HepG2 (cell line): Measurements from ENCODE around the gene GRM5. TPM values are rescaled to one million over a fixed set of nuclear protein-coding genes. Genes with fewer than 3 reads are reported as not detected.
A peak's percentile ranks its signal among the peaks of the same experiment; 100 is the strongest.
"Not testable (repeated sequence)": the region's sequence is repeated elsewhere in the genome, so short reads cannot be mapped to it uniquely, and the experiment has no call there.

ENCODE experiments used
- ATAC-seq: fragments of 200-7000 bp; cut with Tn5 transposase; 3 replicates; pipeline ENCODE4 v1.9.1; 2020; ENCODE audit warnings: mild to moderate bottlenecking, moderate library complexity
- BruUV-seq: library from RNA; stranded (reverse); fragments of 400-500 nt; replicated peaks from 2 replicates; lab custom pipeline; 2021; lab: Mats Ljungman, UMichigan
- CTCF ChIA-PET: fragments of 300-600 bp; formaldehyde crosslinking; extraction: SDS; loops from one replicate; lab custom pipeline; 2021; ENCODE audit warnings: low total read pairs, inconsistent platforms, low intra/inter-chr PET ratio; lab: Yijun Ruan, JAX
- POLR2A ChIA-PET: fragments of 350-600 bp; sonication (Branson Sonifier 250); formaldehyde crosslinking; loops from one replicate; lab custom pipeline; 2020; ENCODE audit warnings: antibody characterized with exemption, inconsistent platforms; lab: Yijun Ruan, JAX
- DNase-seq: peaks from one replicate; pipeline ENCODE4 v3.0.0-alpha.2; 2015; ENCODE audit warnings: low spot score
- FAIRE-seq: peaks from 3 replicates; lab custom pipeline; 2011; peaks lifted over from hg19 to GRCh38; lab: Jason Lieb, UNC
- H2AFZ ChIP-seq: one replicate; pipeline ENCODE4 v1.6.1; 2011; ENCODE audit warnings: low read length, inconsistent platforms
- H3K27ac ChIP-seq: fragments of 300-600 bp; 3 replicates; pipeline ENCODE4 v1.8.0; 2011; ENCODE audit warnings: mixed run types, mild to moderate bottlenecking, mixed read lengths, low read length, inconsistent platforms; ENCODE audit not compliant: insufficient read depth; ENCODE audit errors: extremely low read length
- H3K27me3 ChIP-seq, 2 experiments: fragments of 200-600 bp in 1 of 2; 2 replicates in 1 of 2; 3 replicates in 1 of 2; pipeline versions ENCODE4 v1.6.0 to v1.8.0; 2011; ENCODE audit warnings: low read length in 2 of 2, mild to moderate bottlenecking in 2 of 2, moderate library complexity in 2 of 2, inconsistent platforms in 1 of 2; ENCODE audit not compliant: insufficient read depth in 2 of 2, control insufficient read depth in 1 of 2
- H3K36me3 ChIP-seq, 2 experiments: fragments of 200-600 bp in 1 of 2; replicated peaks in 1 of 2; 2 replicates in 1 of 2; 3 replicates in 1 of 2; pipeline versions ENCODE4 v1.5.1 to v1.8.0; 2011; ENCODE audit warnings: low read length in 2 of 2, inconsistent platforms in 1 of 2; ENCODE audit not compliant: insufficient read depth in 2 of 2, control insufficient read depth in 1 of 2
- H3K4me1 ChIP-seq: 2 replicates; pipeline ENCODE4 v1.5.1; 2012; ENCODE audit warnings: low read length, inconsistent platforms; ENCODE audit not compliant: insufficient read depth
- H3K4me2 ChIP-seq: 2 replicates; pipeline ENCODE4 v1.6.0; 2011; ENCODE audit warnings: low read depth, low read length, inconsistent platforms
- H3K4me3 ChIP-seq, 3 experiments: fragments of 200-600 bp in 1 of 3; sonication (generic), shearing (Covaris generic) in 1 of 3; replicated peaks in 1 of 3; 2 replicates each; pipeline ENCODE4 v1.5.1; 2011 to 2016; ENCODE audit warnings: low read length in 3 of 3, inconsistent platforms in 2 of 3, low read depth in 2 of 3, mild to moderate bottlenecking in 2 of 3, control low read depth in 1 of 3, mixed read lengths in 1 of 3; ENCODE audit not compliant: insufficient read depth in 1 of 3
- H3K79me2 ChIP-seq: one replicate; pipeline ENCODE4 v1.6.1; 2011; ENCODE audit warnings: low read length, inconsistent platforms; ENCODE audit not compliant: insufficient read depth
- H3K9ac ChIP-seq: 2 replicates; pipeline ENCODE4 v1.6.0; 2011; ENCODE audit warnings: mild to moderate bottlenecking, low read depth, low read length, inconsistent platforms; ENCODE audit not compliant: insufficient read depth
- H3K9me3 ChIP-seq: 2 replicates; pipeline ENCODE4 v1.5.1; 2012; ENCODE audit warnings: mild to moderate bottlenecking, low read length
- H4K20me1 ChIP-seq: 2 replicates; pipeline ENCODE4 v1.6.0; 2011; ENCODE audit warnings: inconsistent platforms, mild to moderate bottlenecking, low read length, moderate library complexity; ENCODE audit not compliant: insufficient read depth
- CC2D1A ChIP-seq: sonication (generic); formaldehyde crosslinking; IDR thresholded peaks from 2 replicates; pipeline ENCODE4 v1.8.1; 2023; ENCODE audit warnings: mild to moderate bottlenecking, missing genetic modification reagents
- CENPT ChIP-seq: sonication (generic); formaldehyde crosslinking; IDR thresholded peaks from 2 replicates; pipeline ENCODE4 v1.8.0; 2022; ENCODE audit warnings: low read depth, mild to moderate bottlenecking, moderate library complexity, missing genetic modification reagents
- ETV5 ChIP-seq: IDR thresholded peaks from 2 replicates; pipeline ENCODE4 v1.6.1; 2018; ENCODE audit warnings: missing biosample characterization, missing genetic modification reagents, inconsistent platforms, borderline replicate concordance
- HOXD1 ChIP-seq: sonication (generic); formaldehyde crosslinking; IDR thresholded peaks from 2 replicates; pipeline ENCODE4 v1.5.0; 2020; ENCODE audit warnings: missing genetic modification reagents
- JUN ChIP-seq: sonication (generic); formaldehyde crosslinking; IDR thresholded peaks from 2 replicates; pipeline ENCODE4 v1.4.0; 2020; ENCODE audit warnings: mild to moderate bottlenecking, missing genetic modification reagents
- MEIS1 ChIP-seq: sonication (generic); formaldehyde crosslinking; IDR thresholded peaks from 2 replicates; pipeline ENCODE4 v1.9.0; 2021; ENCODE audit warnings: mild to moderate bottlenecking, missing genetic modification reagents, moderate library complexity, borderline replicate concordance
- NCOA1 ChIP-seq: sonication (generic); formaldehyde crosslinking; IDR thresholded peaks from 2 replicates; pipeline ENCODE4 v1.9.0; 2021; ENCODE audit warnings: missing genetic modification reagents
- RFXANK ChIP-seq: IDR thresholded peaks from 2 replicates; pipeline ENCODE4 v1.6.1; 2016
- ZNF138 ChIP-seq: sonication (generic); formaldehyde crosslinking; IDR thresholded peaks from 2 replicates; pipeline ENCODE4 v1.5.0; 2020; ENCODE audit warnings: mild to moderate bottlenecking, low read depth, missing genetic modification reagents
- ZNF232 ChIP-seq: sonication (generic); formaldehyde crosslinking; IDR thresholded peaks from 2 replicates; pipeline ENCODE4 v1.4.0; 2020; ENCODE audit warnings: missing genetic modification reagents, borderline replicate concordance
- ZNF33A ChIP-seq: sonication (generic); formaldehyde crosslinking; IDR thresholded peaks from 2 replicates; pipeline ENCODE4 v1.5.1; 2020; ENCODE audit warnings: missing genetic modification reagents, mild to moderate bottlenecking, moderate library complexity, borderline replicate concordance
- ZNF350 ChIP-seq: sonication (generic); formaldehyde crosslinking; IDR thresholded peaks from 2 replicates; pipeline ENCODE4 v1.4.0; 2020; ENCODE audit warnings: mild to moderate bottlenecking, low read depth, missing genetic modification reagents, borderline replicate concordance
- ZNF589 ChIP-seq: sonication (generic); formaldehyde crosslinking; conservative IDR thresholded peaks from 2 replicates; pipeline ENCODE4 v1.8.0; 2022; ENCODE audit warnings: mild to moderate bottlenecking, moderate library complexity, missing genetic modification reagents
- ZSCAN25 ChIP-seq: sonication (generic); formaldehyde crosslinking; IDR thresholded peaks from 2 replicates; pipeline ENCODE4 v1.8.0; 2022; ENCODE audit warnings: mild to moderate bottlenecking, missing genetic modification reagents
- whole genome bisulfite sequencing: methylation state at CpG from one replicate; pipeline ENCODE4 v1.1.6; 2017; ENCODE audit warnings: low lambda C conversion rate; 5-methylcytosine and 5-hydroxymethylcytosine counted together
- in situ Hi-C: cut with HindIII; loops from 2 replicates; pipeline ENCODE4 v1.10.0; 2017; ENCODE audit warnings: low pct_unique_long_range_greater_than_20kb; ENCODE audit not compliant: extremely low pct_ligation_motif_present
- intact Hi-C: fragments of 100-400 bp; cut with micrococcal nuclease; formaldehyde crosslinking; loops from one replicate; pipeline ENCODE4 v1.10.0; 2022; ENCODE audit not compliant: unreplicated experiment
- polyA plus RNA-seq, 8 experiments: library from polyadenylated mRNA; depleted of rRNA in 3 of 8; stranded (reverse) in 7 of 8; unstranded in 1 of 8; fragments of >200 nt; fragmentation: Illumina TruSeq in 4 of 8; extraction: Trizol in 4 of 8; gene quantifications; 2 replicates each; pipeline versions ENCODE4 v1.2.1 to v1.2.3, GENCODE V29; 2011 to 2016; ENCODE audit warnings: low read depth in 4 of 8, missing spikeins in 1 of 8, mixed read lengths in 1 of 8; ENCODE audit not compliant: insufficient read depth in 1 of 8
- total RNA-seq, 5 experiments: library from RNA; depleted of rRNA; stranded (reverse); fragments of >200 nt; fragmentation: Illumina TruSeq; extraction: Trizol; gene quantifications; 2 replicates each; pipeline ENCODE4 v1.2.3, GENCODE V29; 2016; ENCODE audit warnings: low read depth in 1 of 5
- TF ChIP-seq, protein P1 (sequence below): IDR thresholded peaks from 2 replicates; pipeline ENCODE4 v1.6.1; 2016; ENCODE audit warnings: low read depth
- TF ChIP-seq, protein P2 (sequence below): sonication (generic); formaldehyde crosslinking; IDR thresholded peaks from 2 replicates; pipeline ENCODE4 v1.4.0; 2020; ENCODE audit warnings: missing genetic modification reagents, mild to moderate bottlenecking, borderline replicate concordance
- TF ChIP-seq, protein P3 (sequence below): IDR thresholded peaks from 2 replicates; pipeline ENCODE4 v1.6.1; 2012; ENCODE audit warnings: inconsistent platforms

The GRM5 gene
- total and polyA plus RNA-seq, 2 of the 13 experiments (the other 11 are each of a cell fraction or from before 2014, with no cell fraction given): not detected

DNA sequence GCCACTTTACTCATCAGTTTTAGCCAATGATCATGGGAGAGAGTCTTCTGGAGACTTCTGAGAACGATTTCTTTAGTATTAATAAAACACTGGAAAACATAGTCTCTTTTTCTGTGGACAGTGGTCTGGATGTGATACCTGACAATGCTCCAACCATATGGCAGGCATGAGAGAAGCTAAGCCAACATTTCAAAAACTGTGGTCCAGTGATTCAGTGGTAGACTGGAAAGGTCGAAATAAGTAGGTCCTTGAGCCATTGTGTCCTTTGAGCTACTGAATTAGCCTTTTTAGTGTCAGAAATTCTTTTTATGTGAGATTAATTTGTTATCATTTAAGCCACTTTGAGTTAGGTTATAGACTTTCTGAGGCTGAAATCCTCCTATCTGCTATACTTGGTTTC is 530.5 kb downstream of the GRM5 start:
- Histone ChIP-seq H3K27me3 (no peaks in the 10 kb centered on the region), H3K79me2 (no peaks in the 10 kb centered on the region), H2AFZ (no peak overlapping the region), H3K27ac (no peak overlapping the region), H3K4me1 (peaks cover 19% of the 10 kb centered on the region), H3K4me3 (no peak overlapping the region), H3K9me3 (no peaks in the 10 kb centered on the region), H3K9ac (no peak overlapping the region), H3K4me2 (no peak overlapping the region), H4K20me1 (no peaks in the 10 kb centered on the region), H3K36me3 (no peaks in the 10 kb centered on the region)
- 3% methylated on average over 2 of the region's 2 CpGs for WGBS
- ChIA-PET POLR2A (no interaction called here), CTCF (no interaction called here)
- FAIRE-seq: no peak
- no peak for ATAC-seq
- BruUV-seq: no TSS peak
- no peak for DNase-seq
- no peak for TF ChIP-seq ZSCAN25 (CRISPR knock-in tag)
- TF ChIP-seq ZNF138 (CRISPR knock-in tag): no peak
- TF ChIP-seq HOXD1 (CRISPR knock-in tag): no peak
- TF ChIP-seq ZNF589: no peak
- TF ChIP-seq, protein P1, sequence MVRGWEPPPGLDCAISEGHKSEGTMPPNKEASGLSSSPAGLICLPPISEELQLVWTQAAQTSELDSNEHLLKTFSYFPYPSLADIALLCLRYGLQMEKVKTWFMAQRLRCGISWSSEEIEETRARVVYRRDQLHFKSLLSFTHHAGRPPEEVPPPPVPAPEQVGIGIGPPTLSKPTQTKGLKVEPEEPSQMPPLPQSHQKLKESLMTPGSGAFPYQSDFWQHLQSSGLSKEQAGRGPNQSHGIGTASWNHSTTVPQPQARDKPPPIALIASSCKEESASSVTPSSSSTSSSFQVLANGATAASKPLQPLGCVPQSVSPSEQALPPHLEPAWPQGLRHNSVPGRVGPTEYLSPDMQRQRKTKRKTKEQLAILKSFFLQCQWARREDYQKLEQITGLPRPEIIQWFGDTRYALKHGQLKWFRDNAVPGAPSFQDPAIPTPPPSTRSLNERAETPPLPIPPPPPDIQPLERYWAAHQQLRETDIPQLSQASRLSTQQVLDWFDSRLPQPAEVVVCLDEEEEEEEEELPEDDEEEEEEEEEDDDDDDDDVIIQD (CRISPR knock-in tag): no peak
- TF ChIP-seq ZNF232 (CRISPR knock-in tag): no peak
- TF ChIP-seq ETV5 (CRISPR knock-in tag): no peak
- TF ChIP-seq, protein P2, sequence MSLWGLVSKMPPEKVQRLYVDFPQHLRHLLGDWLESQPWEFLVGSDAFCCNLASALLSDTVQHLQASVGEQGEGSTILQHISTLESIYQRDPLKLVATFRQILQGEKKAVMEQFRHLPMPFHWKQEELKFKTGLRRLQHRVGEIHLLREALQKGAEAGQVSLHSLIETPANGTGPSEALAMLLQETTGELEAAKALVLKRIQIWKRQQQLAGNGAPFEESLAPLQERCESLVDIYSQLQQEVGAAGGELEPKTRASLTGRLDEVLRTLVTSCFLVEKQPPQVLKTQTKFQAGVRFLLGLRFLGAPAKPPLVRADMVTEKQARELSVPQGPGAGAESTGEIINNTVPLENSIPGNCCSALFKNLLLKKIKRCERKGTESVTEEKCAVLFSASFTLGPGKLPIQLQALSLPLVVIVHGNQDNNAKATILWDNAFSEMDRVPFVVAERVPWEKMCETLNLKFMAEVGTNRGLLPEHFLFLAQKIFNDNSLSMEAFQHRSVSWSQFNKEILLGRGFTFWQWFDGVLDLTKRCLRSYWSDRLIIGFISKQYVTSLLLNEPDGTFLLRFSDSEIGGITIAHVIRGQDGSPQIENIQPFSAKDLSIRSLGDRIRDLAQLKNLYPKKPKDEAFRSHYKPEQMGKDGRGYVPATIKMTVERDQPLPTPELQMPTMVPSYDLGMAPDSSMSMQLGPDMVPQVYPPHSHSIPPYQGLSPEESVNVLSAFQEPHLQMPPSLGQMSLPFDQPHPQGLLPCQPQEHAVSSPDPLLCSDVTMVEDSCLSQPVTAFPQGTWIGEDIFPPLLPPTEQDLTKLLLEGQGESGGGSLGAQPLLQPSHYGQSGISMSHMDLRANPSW (CRISPR knock-in tag): no peak
- TF ChIP-seq JUN (CRISPR knock-in tag): no peak
- TF ChIP-seq NCOA1: no peak
- no peak for TF ChIP-seq CC2D1A (CRISPR knock-in tag)
- no peak for TF ChIP-seq MEIS1 (CRISPR knock-in tag)
- no peak for TF ChIP-seq ZNF33A (CRISPR knock-in tag)
- TF ChIP-seq CENPT (CRISPR knock-in tag): no peak
- no peak for TF ChIP-seq ZNF350 (CRISPR knock-in tag)
- TF ChIP-seq, protein P3, sequence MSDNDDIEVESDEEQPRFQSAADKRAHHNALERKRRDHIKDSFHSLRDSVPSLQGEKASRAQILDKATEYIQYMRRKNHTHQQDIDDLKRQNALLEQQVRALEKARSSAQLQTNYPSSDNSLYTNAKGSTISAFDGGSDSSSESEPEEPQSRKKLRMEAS: no peak
- no peak for TF ChIP-seq RFXANK (CRISPR knock-in tag)
- in situ Hi-C loops (loop anchor here (25.0 kb wide), 2 partner anchors 523 to 1073 kb away; no protein-coding TSS in a partner anchor), intact Hi-C loops (no loop called here)

DNA sequence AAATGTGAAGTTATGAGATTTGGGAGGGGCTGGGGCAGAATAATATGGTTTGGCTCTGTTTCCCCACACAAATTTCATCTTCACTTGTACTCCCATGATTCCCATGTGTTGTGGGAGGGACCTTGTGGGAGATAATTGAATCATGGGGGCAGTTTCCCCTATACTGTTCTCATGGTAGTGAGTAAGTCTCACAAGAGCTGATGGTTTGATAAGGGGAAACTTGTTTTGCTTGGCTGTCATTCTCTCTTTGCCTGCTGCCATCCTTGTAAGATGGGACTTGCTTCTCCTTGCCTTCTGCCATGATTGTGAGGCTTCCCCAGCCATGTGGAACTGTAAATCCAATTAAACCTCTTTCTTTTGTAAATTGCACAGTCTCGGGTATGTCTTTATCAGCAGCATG is 531.1 kb downstream of the GRM5 start:
- H2AFZ ChIP-seq, ATAC-seq, H4K20me1 ChIP-seq, H3K36me3 ChIP-seq, POLR2A ChIA-PET, CTCF ChIA-PET, H3K9ac ChIP-seq, H3K9me3 ChIP-seq, H3K27ac ChIP-seq, intact Hi-C loops, H3K27me3 ChIP-seq, DNase-seq, FAIRE-seq, H3K79me2 ChIP-seq, BruUV-seq, H3K4me3 ChIP-seq: not testable (repeated sequence)
- peak overlapping the region; percentile 53; the same call in 1 of the 2 replicates for H3K4me2 ChIP-seq
- peaks cover 19% of the 10 kb centered on the region for H3K4me1 ChIP-seq
- in situ Hi-C loops: loop anchor here (25.0 kb wide), 2 partner anchors 522 to 1072 kb away; no protein-coding TSS in a partner anchor
- 30% methylated on average over 1 of the region's 1 CpG for WGBS
